T1000 (cell line): ENCODE measurements around the gene SHISAL1.

ENCODE experiments used
- DNase-seq: peaks from one replicate; lab custom pipeline; 2025; ENCODE audit warnings: mixed read lengths; lab: John Stamatoyannopoulos, UW

Gene SHISAL1

GRCh38 chr22:44312766-44313165 is at the start of gene SHISAL1:
Gene SHISAL1 (minus strand): TSS chr22:44312951. CDS start chr22:44300945, 12,006 bp downstream.
- no peak for DNase-seq

- no peak for DNase-seq
These were observed 48.8 kb upstream of the SHISAL1 start for GRCh38 chr22:44361391-44362126.

- DNase-seq, result peak; percentile 78
These were observed 48.1 kb upstream of the SHISAL1 start for GRCh38 chr22:44360668-44361381.

- no peak for DNase-seq
These were observed 47.5 kb upstream of the SHISAL1 start for GRCh38 chr22:44360306-44360667.

GRCh38 chr22:44359496-44360110 is 46.9 kb upstream of the SHISAL1 start:
- DNase-seq, result no peak

- DNase-seq, result no peak
These were observed 46.1 kb upstream of the SHISAL1 start for GRCh38 chr22:44358709-44359440.

GRCh38 chr22:44357966-44358465 is 45.3 kb upstream of the SHISAL1 start:
- DNase-seq, result no peak

- no peak for DNase-seq
These were observed 44.7 kb upstream of the SHISAL1 start for GRCh38 chr22:44357296-44357965.

- no peak for DNase-seq
These were observed 42.9 kb upstream of the SHISAL1 start for GRCh38 chr22:44355716-44356070.

- no peak for DNase-seq
These were observed 41.5 kb upstream of the SHISAL1 start for GRCh38 chr22:44354288-44354687.

GRCh38 chr22:44353041-44353440 is 40.3 kb upstream of the SHISAL1 start:
- no peak for DNase-seq

- DNase-seq, result no peak
These were observed 39.8 kb upstream of the SHISAL1 start for GRCh38 chr22:44352378-44353035.

GRCh38 chr22:44351685-44352377 is 39.1 kb upstream of the SHISAL1 start:
- peak; percentile 86 for DNase-seq

GRCh38 chr22:44351037-44351436 is 38.3 kb upstream of the SHISAL1 start:
- DNase-seq, result no peak

GRCh38 chr22:44349594-44349993 is 36.8 kb upstream of the SHISAL1 start:
- no peak for DNase-seq

GRCh38 chr22:44348971-44349560 is 36.3 kb upstream of the SHISAL1 start:
- DNase-seq, result no peak

- no peak for DNase-seq
These were observed 34.8 kb upstream of the SHISAL1 start for GRCh38 chr22:44347549-44347948.

GRCh38 chr22:44347080-44347479 is 34.3 kb upstream of the SHISAL1 start:
- DNase-seq, result no peak

- DNase-seq, result no peak
These were observed 33.1 kb upstream of the SHISAL1 start for GRCh38 chr22:44345872-44346271.

- no peak for DNase-seq
These were observed 31.7 kb upstream of the SHISAL1 start for GRCh38 chr22:44344407-44344806.
